ENCODE data around the gene GNS.
A peak's percentile ranks its signal among the peaks of the same experiment; 100 is the strongest.

Gene GNS

GRCh38 chr12:64759035-64759894 lies at the start of gene GNS:
Gene GNS, minus strand, starts transcription at chr12:64759406. Its CDS starts 130 bp downstream, at chr12:64759276.
- DNase-seq (ENCODE audit: low spot score) = peak; percentile 99

DNA sequence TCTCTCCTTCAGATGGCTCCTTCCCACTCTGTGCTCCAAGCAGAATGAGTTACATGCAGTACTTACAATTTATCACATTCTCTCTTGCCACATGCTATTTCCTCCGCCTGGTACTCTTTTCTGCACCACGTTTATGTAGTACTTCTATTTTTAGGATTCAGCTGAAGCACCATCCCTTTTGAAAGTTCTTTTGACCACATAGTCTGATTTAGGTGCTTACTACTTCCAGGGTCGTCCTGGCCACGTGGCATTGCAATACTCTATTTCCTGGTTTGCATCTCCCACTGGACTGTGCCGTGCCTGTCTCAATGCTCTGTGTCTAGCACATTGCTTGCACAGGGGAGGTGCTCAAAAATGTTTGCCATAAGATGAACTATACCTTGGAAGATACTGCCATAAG lies 48.9 kb upstream of the GNS start:
- no peak for DNase-seq (ENCODE audit: low spot score)

DNA sequence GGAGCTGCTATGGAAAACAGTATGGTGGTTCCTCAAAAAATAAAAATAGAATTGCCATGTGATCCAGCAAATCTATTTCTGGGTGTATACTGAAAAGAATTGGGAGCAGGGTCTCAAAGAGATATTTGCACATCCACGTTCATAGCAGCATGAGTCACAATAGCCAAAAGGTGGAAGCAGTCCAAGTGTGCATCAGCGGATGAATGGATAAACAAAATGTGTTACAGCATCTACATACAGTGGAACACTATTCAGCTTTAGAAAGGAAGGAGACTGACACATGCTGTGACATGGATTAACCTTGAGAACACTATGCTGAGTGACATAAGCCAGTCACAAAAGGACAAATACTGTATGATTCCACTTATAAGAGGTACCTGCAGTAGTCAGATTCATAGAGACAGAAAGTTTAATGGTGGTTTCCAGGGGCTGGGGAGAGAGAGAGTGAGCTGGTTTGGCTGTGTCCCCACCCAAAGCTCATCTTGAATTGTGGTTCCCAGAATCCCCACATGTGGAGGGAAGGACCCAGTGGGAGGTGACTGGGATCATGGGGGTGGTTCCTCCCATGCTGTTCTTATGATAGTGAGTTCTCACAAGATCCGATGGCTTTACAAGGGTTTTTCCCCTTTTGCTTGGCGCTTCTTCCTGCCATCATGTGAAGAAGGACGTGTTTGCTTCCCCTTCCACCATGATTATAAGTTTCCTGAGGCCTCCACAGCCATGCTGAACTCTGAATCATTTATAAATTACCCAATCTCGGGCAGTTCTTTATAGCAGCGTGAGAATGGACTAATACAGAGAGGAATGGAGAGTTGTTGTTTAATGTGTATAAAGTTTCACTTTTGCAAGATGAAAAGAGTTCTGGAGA lies 47.6 kb upstream of the GNS start:
- no peak for DNase-seq (ENCODE audit: low spot score)

DNA sequence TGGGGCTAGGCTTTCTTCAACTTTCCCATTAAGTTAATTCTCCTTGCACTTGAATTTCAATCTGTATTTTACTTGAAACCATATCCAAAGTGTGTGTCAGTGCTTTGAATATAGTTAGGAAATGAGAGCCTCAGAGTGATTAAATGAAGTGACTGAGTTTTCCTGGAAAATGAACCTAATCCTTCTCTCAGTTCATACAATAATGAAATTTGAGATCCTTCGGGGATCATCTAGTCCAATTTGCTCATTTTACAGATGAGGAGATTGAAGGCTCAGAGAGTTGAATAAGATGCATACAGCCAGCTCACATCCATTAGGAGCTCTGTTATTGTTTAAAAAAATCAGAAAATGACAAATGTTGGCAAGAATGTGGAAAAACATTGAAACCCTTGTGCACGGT lies 47.0 kb upstream of the GNS start:
- no peak for DNase-seq (ENCODE audit: low spot score)

- DNase-seq (ENCODE audit: low spot score) = peak; percentile 86
Measured at GRCh38 chr12:64802180-64802775, 43.1 kb upstream of the GNS start.

GRCh38 chr12:64801381-64801780 lies 42.2 kb upstream of the GNS start:
- DNase-seq (ENCODE audit: low spot score) = no peak

DNA sequence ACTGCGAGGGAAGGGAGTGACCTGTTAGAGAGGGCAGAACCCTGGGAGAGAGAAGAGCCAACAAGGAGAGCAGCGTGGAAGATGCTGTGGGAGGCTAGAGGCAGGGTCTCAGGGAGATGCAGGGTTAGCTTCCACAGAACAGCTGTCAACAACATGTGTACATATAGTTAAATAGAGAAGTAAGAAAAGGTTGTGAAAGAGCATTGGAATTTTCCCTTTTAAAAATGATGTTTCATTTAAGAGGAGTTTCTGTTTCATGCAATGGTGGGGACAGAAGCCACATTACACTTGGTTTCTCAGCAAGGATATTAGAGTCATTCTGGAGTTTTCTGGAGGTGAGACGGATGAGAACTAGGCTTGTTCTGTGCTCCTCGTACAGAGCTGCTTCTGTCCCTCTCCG lies 41.4 kb upstream of the GNS start:
- no peak for DNase-seq (ENCODE audit: low spot score)

- DNase-seq (ENCODE audit: low spot score) = no peak
Measured at GRCh38 chr12:64798165-64798564, 39.0 kb upstream of the GNS start.

DNA sequence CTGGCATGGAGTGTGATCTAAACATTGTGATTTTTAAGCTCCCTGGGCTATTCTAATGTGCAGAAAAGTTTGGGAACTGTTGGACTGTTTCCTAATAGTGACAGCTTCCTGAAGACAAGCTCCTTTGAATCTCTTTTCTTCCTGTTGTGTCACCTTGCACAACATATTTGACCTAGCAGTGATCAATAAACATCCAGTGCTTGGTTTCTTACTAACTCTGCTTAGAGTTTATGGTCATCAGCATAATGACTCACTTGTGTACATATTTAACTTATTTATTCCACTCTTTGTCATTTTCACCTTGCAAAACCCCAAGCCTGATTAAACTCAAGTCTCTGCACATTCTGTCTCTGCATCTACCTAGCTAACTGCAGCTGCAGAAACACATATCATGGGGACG lies 38.0 kb upstream of the GNS start:
- DNase-seq (ENCODE audit: low spot score) = no peak

- peak; percentile 84 for DNase-seq (ENCODE audit: low spot score)
Measured at GRCh38 chr12:64796205-64796845, 37.1 kb upstream of the GNS start.

- no peak for DNase-seq (ENCODE audit: low spot score)
Measured at GRCh38 chr12:64794305-64794704, 35.1 kb upstream of the GNS start.

GRCh38 chr12:64793610-64794009 lies 34.4 kb upstream of the GNS start:
- DNase-seq (ENCODE audit: low spot score) = no peak

DNA sequence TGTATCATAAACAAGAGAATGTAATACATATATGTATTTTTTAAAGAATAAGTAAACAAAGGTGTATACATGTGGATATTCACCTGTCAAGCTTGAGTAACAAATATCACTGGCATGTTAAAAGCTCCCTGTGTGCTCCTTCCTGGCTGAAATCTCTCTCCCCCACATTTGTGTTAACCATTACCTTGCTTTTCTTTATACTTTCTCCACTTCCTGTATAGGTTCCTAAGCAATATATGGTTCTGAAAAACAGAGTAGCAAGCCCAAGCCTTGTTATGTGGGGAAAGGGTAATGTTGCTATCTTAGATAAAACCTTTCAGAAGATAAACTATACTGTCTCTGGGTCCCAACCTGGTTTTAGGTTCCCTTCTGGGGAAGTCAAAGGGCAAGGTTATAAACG lies 32.9 kb upstream of the GNS start:
- no peak for DNase-seq (ENCODE audit: low spot score)

GRCh38 chr12:64791036-64791435 lies 31.8 kb upstream of the GNS start:
- no peak for DNase-seq (ENCODE audit: low spot score)

DNA sequence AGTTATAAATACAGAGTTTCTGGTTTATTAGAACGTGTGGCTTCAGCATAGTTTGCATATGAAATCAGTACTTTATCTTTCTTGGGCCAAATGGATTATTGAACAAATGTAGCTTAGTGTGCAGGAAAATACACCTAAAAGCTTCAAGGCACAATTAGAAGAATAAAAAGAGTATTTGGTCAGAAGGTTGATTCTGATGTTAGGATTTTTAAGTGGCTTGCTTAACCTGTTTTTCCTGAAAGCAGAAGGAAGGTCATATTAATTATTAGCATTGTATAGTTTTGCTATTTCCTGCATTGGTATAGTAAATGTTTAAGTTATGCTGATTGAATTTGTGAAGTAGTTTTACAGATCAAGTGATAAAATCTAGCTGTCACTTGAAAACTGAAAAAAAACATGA lies 31.0 kb upstream of the GNS start:
- no peak for DNase-seq (ENCODE audit: low spot score)

GRCh38 chr12:64785838-64786237 lies 26.6 kb upstream of the GNS start:
- DNase-seq (ENCODE audit: low spot score) = no peak

- DNase-seq (ENCODE audit: low spot score) = no peak
Measured at GRCh38 chr12:64782191-64782876, 23.1 kb upstream of the GNS start.

- no peak for DNase-seq (ENCODE audit: low spot score)
Measured at GRCh38 chr12:64781280-64782190, 22.3 kb upstream of the GNS start.

DNA sequence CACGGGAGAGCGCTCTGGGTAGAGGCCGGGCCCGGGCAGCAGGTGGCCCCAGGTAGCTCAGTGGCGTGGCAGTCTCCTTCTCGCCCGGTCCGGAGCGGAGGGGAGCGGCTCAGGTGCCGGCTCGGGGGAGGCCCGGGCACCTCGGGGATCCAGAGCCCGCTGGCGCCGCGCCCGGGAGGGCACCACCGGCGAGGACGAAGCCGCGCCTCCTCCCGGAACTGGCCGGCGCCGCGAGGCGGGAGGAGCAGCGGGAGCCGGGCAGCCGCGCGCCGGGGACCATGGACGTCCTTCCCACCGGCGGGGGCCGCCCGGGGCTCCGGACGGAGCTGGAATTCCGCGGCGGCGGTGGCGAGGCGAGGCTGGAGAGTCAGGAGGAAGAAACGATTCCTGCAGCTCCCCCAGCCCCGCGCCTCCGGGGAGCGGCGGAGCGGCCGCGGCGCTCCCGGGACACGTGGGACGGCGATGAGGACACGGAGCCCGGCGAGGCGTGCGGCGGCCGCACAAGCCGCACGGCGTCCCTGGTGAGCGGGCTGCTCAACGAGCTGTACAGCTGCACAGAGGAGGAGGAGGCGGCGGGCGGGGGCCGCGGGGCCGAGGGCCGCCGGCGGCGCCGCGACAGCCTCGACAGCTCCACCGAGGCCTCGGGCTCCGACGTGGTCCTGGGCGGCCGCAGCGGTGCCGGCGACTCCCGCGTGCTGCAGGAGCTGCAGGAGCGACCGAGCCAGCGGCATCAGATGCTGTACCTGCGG lies 21.5 kb upstream of the GNS start:
- peak; percentile 43 for DNase-seq (ENCODE audit: low spot score)

DNA sequence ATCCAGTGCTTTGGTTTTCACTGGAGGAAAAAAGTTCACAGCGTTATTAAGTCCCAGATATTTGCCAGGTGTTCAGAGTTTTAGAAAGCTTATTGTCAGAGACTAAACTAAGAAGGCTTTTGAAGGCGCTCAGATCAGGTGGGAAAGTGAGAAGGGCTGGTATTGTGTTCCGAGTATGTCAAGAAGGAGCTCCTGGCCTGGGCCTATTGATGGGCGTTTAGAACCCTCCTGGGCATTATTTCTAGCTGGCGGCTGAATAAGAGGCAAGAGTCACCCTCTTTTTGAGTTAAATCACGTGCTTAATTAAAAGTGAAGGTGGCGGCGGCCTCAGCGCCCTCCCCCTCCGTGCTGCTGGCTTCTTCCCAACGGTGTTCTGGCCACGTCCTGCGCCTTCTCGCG lies 20.9 kb upstream of the GNS start:
- no peak for DNase-seq (ENCODE audit: low spot score)
